Stomach (tissue), 9 donors: ENCODE results near the gene KANTR. TPM values are rescaled to one million over a fixed set of nuclear protein-coding genes. Genes with fewer than 3 reads are reported as not detected.

Source experiments
- DNase-seq, 2 donors: peaks; one replicate each; pipeline versions ENCODE4 v3.0.0 to v3.0.0-alpha.2; 2013 to 2019
- H3K27ac ChIP-seq, 5 donors: fragments of 200-600 bp in 4 of 5; sonication (generic) in 4 of 5; one replicate each; pipeline ENCODE4 v1.5.1; 2013 to 2019; ENCODE audit warnings: mild to moderate bottlenecking in 1 of 5, moderate library complexity in 1 of 5
- H3K27me3 ChIP-seq, 3 donors: fragments of 200-600 bp; sonication (generic); one replicate each; pipeline ENCODE4 v1.5.1; 2017 to 2019; ENCODE audit warnings: mixed run types in 1 of 3
- H3K36me3 ChIP-seq, 4 donors: fragments of 200-600 bp; sonication (generic); 1 replicate in 3 of 4; 2 replicates in 1 of 4; pipeline ENCODE4 v1.5.1; 2016 to 2019
- H3K4me1 ChIP-seq, 4 donors: fragments of 200-600 bp; sonication (generic); one replicate each; pipeline ENCODE4 v1.5.1; 2016 to 2019
- H3K4me3 ChIP-seq, 4 donors: fragments of 200-600 bp; sonication (generic) in 3 of 4; one replicate each; pipeline ENCODE4 v1.5.1; 2016 to 2019; ENCODE audit warnings: mild to moderate bottlenecking in 1 of 4
- H3K9me3 ChIP-seq, 4 donors: fragments of 200-600 bp; sonication (generic); one replicate each; pipeline ENCODE4 v1.5.1; 2016 to 2019
- EP300 ChIP-seq: sonication (generic); formaldehyde crosslinking; IDR thresholded peaks from one replicate; pipeline ENCODE4 v1.6.1; 2017; ENCODE audit warnings: antibody characterized with exemption
- POLR2A ChIP-seq, 4 donors: fragments of 450-650 bp; IDR thresholded peaks; one replicate each; pipeline ENCODE4 v1.6.1; 2016; ENCODE audit warnings: antibody characterized with exemption in 4 of 4, control low read depth in 2 of 4, mild to moderate bottlenecking in 1 of 4, moderate library complexity in 1 of 4
- POLR2AphosphoS5 ChIP-seq, 3 donors: sonication (generic); formaldehyde crosslinking; IDR thresholded peaks; one replicate each; pipeline ENCODE4 v1.6.1; 2016; ENCODE audit warnings: antibody characterized with exemption in 3 of 3
- WGBS, 5 donors: extraction: QIAGEN DNeasy Blood & Tissue Kit in 3 of 5; methylation state at CpG; one replicate each; pipeline versions ENCODE4 v1.1.5 to v1.1.7; 2013 to 2018; 5-methylcytosine and 5-hydroxymethylcytosine counted together
- intact Hi-C: fragments of 100-400 bp; cut with DNase I; formaldehyde crosslinking; loops from one replicate; pipeline ENCODE4 v1.15.1; 2023; ENCODE audit warnings: low total_unique reads
- polyA plus RNA-seq, 3 donors: library from polyadenylated mRNA; stranded (reverse); fragments of 200-250 nt; gene quantifications; one replicate each; pipeline ENCODE4 v1.2.3, GENCODE V29; 2013
- total RNA-seq, 5 donors: library from RNA; depleted of rRNA; stranded (reverse); fragments of >200 nt; gene quantifications; one replicate each; pipeline versions ENCODE4 v1.1.0 to v1.2.3, GENCODE V29; 2014 to 2016
- TF ChIP-seq, protein P1 (sequence below), 7 experiments: fragments of 450-650 bp in 4 of 7; fragments of 200-600 bp in 3 of 7; sonication (generic) in 3 of 7; IDR thresholded peaks; one replicate each; pipeline ENCODE4 v1.5.1; 2016 to 2019; ENCODE audit warnings: antibody characterized with exemption in 7 of 7, control low read depth in 2 of 7, mild to moderate bottlenecking in 1 of 7
- donor health status: healthy with polysubstance abuse.
- donor health status: Bipolar disorder and iron deficiency.
- donor health status: healthy.

The KANTR gene
- total and polyA plus RNA-seq, 8 donors = 1.1 to 35.6 (median 8.6) TPM

DNA sequence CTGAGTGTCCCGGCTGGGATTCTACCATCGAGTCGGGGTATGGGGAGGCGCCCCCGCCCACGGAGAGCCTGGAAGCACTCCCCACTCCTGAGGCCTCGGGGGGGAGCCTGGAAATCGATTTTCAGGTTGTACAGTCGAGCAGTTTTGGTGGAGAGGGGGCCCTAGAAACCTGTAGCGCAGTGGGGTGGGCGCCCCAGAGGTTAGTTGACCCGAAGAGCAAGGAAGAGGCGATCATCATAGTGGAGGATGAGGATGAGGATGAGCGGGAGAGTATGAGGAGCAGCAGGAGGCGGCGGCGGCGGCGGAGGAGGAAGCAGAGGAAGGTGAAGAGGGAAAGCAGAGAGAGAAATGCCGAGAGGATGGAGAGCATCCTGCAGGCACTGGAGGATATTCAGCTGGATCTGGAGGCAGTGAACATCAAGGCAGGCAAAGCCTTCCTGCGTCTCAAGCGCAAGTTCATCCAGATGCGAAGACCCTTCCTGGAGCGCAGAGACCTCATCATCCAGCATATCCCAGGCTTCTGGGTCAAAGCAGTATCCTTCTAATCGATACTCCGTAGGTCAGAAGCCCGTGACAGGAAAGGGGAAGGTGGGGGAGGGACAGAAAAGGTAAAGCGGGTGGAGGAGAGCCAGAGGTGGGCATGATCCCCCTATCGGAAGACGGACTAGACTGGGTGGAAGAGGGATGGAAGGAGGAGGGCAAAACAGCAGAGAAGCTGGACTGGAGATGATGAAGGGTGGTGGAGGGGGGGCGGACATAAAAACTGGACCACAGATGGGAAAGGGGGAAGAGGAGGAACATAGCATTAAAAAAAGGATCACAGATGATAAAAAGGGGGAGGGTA, 10.9 kb upstream of the KANTR start:
- Histone ChIP-seq H3K4me1 (peaks cover 0 to 47% (median 31%) of the 10 kb centered on the region in 4 donors), H3K27me3 (peaks cover 0 to 6% (median 0%) of the 10 kb centered on the region in 3 donors), H3K27ac (peak overlapping the region; percentile 85 to 93 (median 91)), H3K4me3 (peak overlapping the region; percentile 65 to 72 (median 70)), H3K9me3 (no peaks in the 10 kb centered on the region), H3K36me3 (peaks cover 0 to 29% (median 20%) of the 10 kb centered on the region in 4 donors)
- TF ChIP-seq POLR2AphosphoS5 (IDR thresholded peaks at IDR 0.05) (no peak), EP300 (no peak), POLR2A (IDR thresholded peaks at IDR 0.05) (no peak)
- TF ChIP-seq, protein P1, sequence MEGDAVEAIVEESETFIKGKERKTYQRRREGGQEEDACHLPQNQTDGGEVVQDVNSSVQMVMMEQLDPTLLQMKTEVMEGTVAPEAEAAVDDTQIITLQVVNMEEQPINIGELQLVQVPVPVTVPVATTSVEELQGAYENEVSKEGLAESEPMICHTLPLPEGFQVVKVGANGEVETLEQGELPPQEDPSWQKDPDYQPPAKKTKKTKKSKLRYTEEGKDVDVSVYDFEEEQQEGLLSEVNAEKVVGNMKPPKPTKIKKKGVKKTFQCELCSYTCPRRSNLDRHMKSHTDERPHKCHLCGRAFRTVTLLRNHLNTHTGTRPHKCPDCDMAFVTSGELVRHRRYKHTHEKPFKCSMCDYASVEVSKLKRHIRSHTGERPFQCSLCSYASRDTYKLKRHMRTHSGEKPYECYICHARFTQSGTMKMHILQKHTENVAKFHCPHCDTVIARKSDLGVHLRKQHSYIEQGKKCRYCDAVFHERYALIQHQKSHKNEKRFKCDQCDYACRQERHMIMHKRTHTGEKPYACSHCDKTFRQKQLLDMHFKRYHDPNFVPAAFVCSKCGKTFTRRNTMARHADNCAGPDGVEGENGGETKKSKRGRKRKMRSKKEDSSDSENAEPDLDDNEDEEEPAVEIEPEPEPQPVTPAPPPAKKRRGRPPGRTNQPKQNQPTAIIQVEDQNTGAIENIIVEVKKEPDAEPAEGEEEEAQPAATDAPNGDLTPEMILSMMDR (IDR thresholded peaks at IDR 0.05) = no peak
- no peak for DNase-seq
- WGBS, 5 donors = 3 to 43% (median 11%) methylated on average over 24 to 31 of the region's 31 CpGs
- intact Hi-C loops = no loop called here

DNA sequence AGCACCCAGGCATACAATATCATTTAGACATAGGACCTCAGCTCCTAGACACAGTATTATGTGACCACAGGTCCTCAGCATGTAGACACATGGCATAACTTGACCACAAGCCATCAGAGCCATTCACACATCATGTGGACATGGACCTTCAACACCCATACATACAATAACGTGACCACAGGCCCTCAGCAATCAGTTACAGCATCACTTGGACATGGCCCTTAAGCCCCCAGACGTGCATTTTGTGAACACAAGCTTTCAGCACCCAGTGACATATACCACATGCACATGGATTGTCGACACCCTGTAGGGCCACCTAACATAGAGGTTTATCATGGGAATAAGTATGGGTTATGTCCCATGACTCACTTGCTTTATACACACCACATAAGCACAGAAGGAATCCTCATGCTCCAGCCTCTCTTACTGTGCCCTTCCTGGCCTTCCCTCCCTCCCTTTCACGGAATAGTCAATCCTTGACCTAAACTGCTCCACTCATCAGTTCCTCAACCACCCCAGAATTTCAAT, 9.8 kb upstream of the KANTR start:
- DNase-seq = no peak
- 59 to 80% (median 72%) methylated on average over 4 of the region's 4 CpGs for WGBS, 5 donors
- Histone ChIP-seq H3K27ac (peak overlapping the region in 4 of 5 donors; percentile 25 to 93 (median 91)), H3K9me3 (no peaks in the 10 kb centered on the region), H3K36me3 (peaks cover 0 to 29% (median 20%) of the 10 kb centered on the region in 4 donors), H3K4me1 (peaks cover 0 to 51% (median 34%) of the 10 kb centered on the region in 4 donors), H3K4me3 (peak overlapping the region; percentile 65 to 72 (median 70)), H3K27me3 (peaks cover 0 to 9% (median 0%) of the 10 kb centered on the region in 3 donors)
- TF ChIP-seq EP300 (no peak), POLR2A (IDR thresholded peaks at IDR 0.05) (no peak), POLR2AphosphoS5 (IDR thresholded peaks at IDR 0.05) (no peak)
- TF ChIP-seq, protein P1 (IDR thresholded peaks at IDR 0.05) = no peak
- intact Hi-C loops = no loop called here

- Histone ChIP-seq H3K27ac (peak overlapping the region in 3 of 5 donors; percentile 25 to 92 (median 43)), H3K9me3 (no peaks in the 10 kb centered on the region), H3K27me3 (peaks cover 0 to 9% (median 0%) of the 10 kb centered on the region in 3 donors), H3K4me1 (peaks cover 0 to 51% (median 34%) of the 10 kb centered on the region in 4 donors), H3K4me3 (peak overlapping the region; percentile 9 to 72 (median 67)), H3K36me3 (peaks cover 0 to 29% (median 20%) of the 10 kb centered on the region in 4 donors)
- no peak for DNase-seq
- WGBS, 5 donors = 83 to 92% (median 85%) methylated on average over 9 of the region's 9 CpGs
- TF ChIP-seq POLR2A (IDR thresholded peaks at IDR 0.05) = no peak
- TF ChIP-seq POLR2AphosphoS5 (IDR thresholded peaks at IDR 0.05) = no peak
- no peak for TF ChIP-seq EP300
- TF ChIP-seq, protein P1 (IDR thresholded peaks at IDR 0.05) = no peak
- intact Hi-C loops = no loop called here
Observed at GRCh38 chrX:53084863-53085262, 9.1 kb upstream of the KANTR start.

DNA sequence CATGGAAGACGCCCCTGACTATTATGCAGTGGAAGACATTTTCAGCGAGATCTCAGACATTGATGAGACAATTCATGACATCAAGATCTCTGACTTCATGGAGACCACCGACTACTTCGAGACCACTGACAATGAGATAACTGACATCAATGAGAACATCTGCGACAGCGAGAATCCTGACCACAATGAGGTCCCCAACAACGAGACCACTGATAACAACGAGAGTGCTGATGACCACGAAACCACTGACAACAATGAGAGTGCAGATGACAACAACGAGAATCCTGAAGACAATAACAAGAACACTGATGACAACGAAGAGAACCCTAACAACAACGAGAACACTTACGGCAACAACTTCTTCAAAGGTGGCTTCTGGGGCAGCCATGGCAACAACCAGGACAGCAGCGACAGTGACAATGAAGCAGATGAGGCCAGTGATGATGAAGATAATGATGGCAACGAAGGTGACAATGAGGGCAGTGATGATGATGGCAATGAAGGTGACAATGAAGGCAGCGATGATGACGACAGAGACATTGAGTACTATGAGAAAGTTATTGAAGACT, 8.2 kb upstream of the KANTR start:
- DNase-seq = no peak
- no peaks in the 10 kb centered on the region for H3K9me3 ChIP-seq
- intact Hi-C loops = no loop called here
- TF ChIP-seq POLR2A (IDR thresholded peaks at IDR 0.05) = no peak
- no peak for TF ChIP-seq POLR2AphosphoS5 (IDR thresholded peaks at IDR 0.05)
- TF ChIP-seq EP300 = no peak
- TF ChIP-seq, protein P1 (IDR thresholded peaks at IDR 0.05) = no peak
- 68 to 82% (median 77%) methylated on average over 14 to 17 of the region's 17 CpGs for WGBS, 5 donors
- peaks cover 0 to 9% (median 0%) of the 10 kb centered on the region in 3 donors for H3K27me3 ChIP-seq
- H3K4me1 ChIP-seq = peaks cover 0 to 51% (median 34%) of the 10 kb centered on the region in 4 donors
- H3K36me3 ChIP-seq = peaks cover 0 to 29% (median 20%) of the 10 kb centered on the region in 4 donors
- peak overlapping the region in 3 of 5 donors; percentile 33 to 92 (median 84) for H3K27ac ChIP-seq
- peak overlapping the region in 3 of 4 donors; percentile 0 to 72 (median 14) for H3K4me3 ChIP-seq
